IPS-15b (cell line): ENCODE data around the gene PSMA8.
A peak's percentile ranks its signal among the peaks of the same experiment; 100 is the strongest.
"Not testable (repeated sequence)": the region's sequence is repeated elsewhere in the genome, so short reads cannot be mapped to it uniquely, and the experiment has no call there.

Experiments
- H3K27me3 ChIP-seq: one replicate; pipeline ENCODE4 v1.6.1; 2013; ENCODE audit warnings: low read length; ENCODE audit not compliant: control insufficient read depth, insufficient read depth
- H3K36me3 ChIP-seq: one replicate; pipeline ENCODE4 v1.6.1; 2013; ENCODE audit warnings: low read length; ENCODE audit not compliant: control insufficient read depth, insufficient read depth
- H3K4me1 ChIP-seq: one replicate; pipeline ENCODE4 v1.6.1; 2013; ENCODE audit warnings: mild to moderate bottlenecking, low read length; ENCODE audit not compliant: control insufficient read depth, insufficient read depth
- H3K4me3 ChIP-seq: one replicate; pipeline ENCODE4 v1.5.1; 2013; ENCODE audit warnings: low read depth, low read length
- H3K9ac ChIP-seq: one replicate; pipeline ENCODE4 v1.6.1; 2013; ENCODE audit warnings: low read depth, mild to moderate bottlenecking, low read length
- H3K9me3 ChIP-seq: one replicate; pipeline ENCODE4 v1.6.1; 2013; ENCODE audit warnings: mild to moderate bottlenecking, low read length; ENCODE audit not compliant: control insufficient read depth, insufficient read depth

PSMA8 gene

GRCh38 chr18:26215247-26215970 lies 81.7 kb downstream of the PSMA8 start:
- Histone ChIP-seq H3K4me3 (no peak overlapping the region), H3K4me1 (no peaks in the 10 kb centered on the region), H3K9ac (no peak overlapping the region), H3K36me3 (no peaks in the 10 kb centered on the region), H3K9me3 (no peaks in the 10 kb centered on the region), H3K27me3 (no peaks in the 10 kb centered on the region)

GRCh38 chr18:26225022-26225693 lies 91.5 kb downstream of the PSMA8 start:
- Histone ChIP-seq H3K4me1 (peaks cover 6% of the 10 kb centered on the region), H3K36me3 (no peaks in the 10 kb centered on the region), H3K9me3 (no peaks in the 10 kb centered on the region), H3K9ac (no peak overlapping the region), H3K4me3 (no peak overlapping the region), H3K27me3 (no peaks in the 10 kb centered on the region)

- H3K9me3 ChIP-seq = no peaks in the 10 kb centered on the region
- no peaks in the 10 kb centered on the region for H3K36me3 ChIP-seq
- no peak overlapping the region for H3K9ac ChIP-seq
- peak overlapping the region; percentile 42 for H3K4me3 ChIP-seq
- peaks cover 6% of the 10 kb centered on the region for H3K4me1 ChIP-seq
- H3K27me3 ChIP-seq = no peaks in the 10 kb centered on the region
Measured at GRCh38 chr18:26225915-26226228, 92.2 kb downstream of the PSMA8 start.

- Histone ChIP-seq H3K36me3 (no peaks in the 10 kb centered on the region), H3K9me3 (no peaks in the 10 kb centered on the region), H3K4me1 (peaks cover 6% of the 10 kb centered on the region), H3K9ac (peak within 1 kb of the TSS; percentile 85), H3K4me3 (peak within 1 kb of the TSS; percentile 84), H3K27me3 (no peaks in the 10 kb centered on the region)
Measured at GRCh38 chr18:26226229-26227050, 92.8 kb downstream of the PSMA8 start, which contains the start of gene TAF4B. TAF4B (plus strand) TSS chr18:26226445; CDS start chr18:26226934, 489 bp downstream.

GRCh38 chr18:26227051-26227670 lies 93.5 kb downstream of the PSMA8 start:
- Histone ChIP-seq H3K9ac (peak overlapping the region; percentile 85), H3K36me3 (no peaks in the 10 kb centered on the region), H3K4me1 (peaks cover 2% of the 10 kb centered on the region), H3K27me3 (no peaks in the 10 kb centered on the region), H3K9me3 (no peaks in the 10 kb centered on the region), H3K4me3 (peak overlapping the region; percentile 84)

- H3K4me1 ChIP-seq = peaks cover 7% of the 10 kb centered on the region
- no peaks in the 10 kb centered on the region for H3K36me3 ChIP-seq
- H3K9me3 ChIP-seq = no peaks in the 10 kb centered on the region
- H3K27me3 ChIP-seq = no peaks in the 10 kb centered on the region
- H3K9ac ChIP-seq = no peak overlapping the region
- H3K4me3 ChIP-seq = no peak overlapping the region
Measured at GRCh38 chr18:26228562-26229260, 95.0 kb downstream of the PSMA8 start.

GRCh38 chr18:26230497-26230896 lies 96.8 kb downstream of the PSMA8 start:
- H3K9ac ChIP-seq = no peak overlapping the region
- H3K27me3 ChIP-seq = no peaks in the 10 kb centered on the region
- H3K36me3 ChIP-seq = no peaks in the 10 kb centered on the region
- peaks cover 11% of the 10 kb centered on the region for H3K4me1 ChIP-seq
- H3K9me3 ChIP-seq = no peaks in the 10 kb centered on the region
- no peak overlapping the region for H3K4me3 ChIP-seq

- H3K9ac ChIP-seq = no peak overlapping the region
- no peaks in the 10 kb centered on the region for H3K9me3 ChIP-seq
- H3K4me1 ChIP-seq = peaks cover 14% of the 10 kb centered on the region
- H3K36me3 ChIP-seq = no peaks in the 10 kb centered on the region
- H3K27me3 ChIP-seq = no peaks in the 10 kb centered on the region
- no peak overlapping the region for H3K4me3 ChIP-seq
Measured at GRCh38 chr18:26233208-26233607, 99.5 kb downstream of the PSMA8 start.

- H3K4me1 ChIP-seq = peaks cover 12% of the 10 kb centered on the region
- H3K36me3 ChIP-seq, H3K4me3 ChIP-seq, H3K9ac ChIP-seq, H3K27me3 ChIP-seq, H3K9me3 ChIP-seq: not testable (repeated sequence)
Measured at GRCh38 chr18:26237363-26237762, 103.7 kb downstream of the PSMA8 start.

- not testable (repeated sequence) for H3K9me3 ChIP-seq, H3K4me3 ChIP-seq, H3K9ac ChIP-seq, H3K4me1 ChIP-seq, H3K36me3 ChIP-seq, H3K27me3 ChIP-seq
Measured at GRCh38 chr18:26238718-26239117, 105.0 kb downstream of the PSMA8 start.

GRCh38 chr18:26242392-26242791 lies 108.7 kb downstream of the PSMA8 start:
- H3K4me3 ChIP-seq, H3K4me1 ChIP-seq, H3K9me3 ChIP-seq, H3K27me3 ChIP-seq, H3K36me3 ChIP-seq, H3K9ac ChIP-seq: not testable (repeated sequence)
